ENCODE measurements around the gene HYAL2. TPM values are rescaled to one million over a fixed set of nuclear protein-coding genes. Genes with fewer than 3 reads are reported as not detected.
A peak's percentile ranks its signal among the peaks of the same experiment; 100 is the strongest.

The HYAL2 gene
- polyA plus RNA-seq, 4 donors, result 58.0 to 72.5 (median 67.3) TPM

- DNase-seq (ENCODE audit: low read depth in 4 of 4, low spot score in 3 of 4), result no peak
Observed at GRCh38 chr3:50331364-50331907, 8.9 kb upstream of the HYAL2 start.

DNA sequence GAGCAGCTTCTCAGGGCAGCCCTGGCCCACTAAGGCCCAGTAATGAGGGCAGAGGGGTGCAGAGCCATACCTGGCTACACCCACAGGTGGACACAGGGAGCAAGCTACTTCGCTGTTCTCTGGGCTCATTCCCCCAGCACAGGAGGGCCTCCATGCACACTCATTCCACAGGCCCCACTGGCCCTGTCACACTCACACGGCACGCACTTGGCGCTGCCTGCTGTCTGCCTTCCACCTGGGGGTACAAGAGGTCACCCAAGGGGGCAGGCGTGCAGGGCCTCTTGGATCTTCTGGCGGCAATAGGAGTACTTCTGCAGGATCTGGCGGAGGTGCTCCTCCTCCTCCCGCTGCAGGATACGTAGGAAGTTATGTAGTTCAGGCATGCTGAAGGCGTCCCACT, 7.8 kb upstream of the HYAL2 start:
- no peak for DNase-seq (ENCODE audit: low read depth in 4 of 4, low spot score in 3 of 4)

DNA sequence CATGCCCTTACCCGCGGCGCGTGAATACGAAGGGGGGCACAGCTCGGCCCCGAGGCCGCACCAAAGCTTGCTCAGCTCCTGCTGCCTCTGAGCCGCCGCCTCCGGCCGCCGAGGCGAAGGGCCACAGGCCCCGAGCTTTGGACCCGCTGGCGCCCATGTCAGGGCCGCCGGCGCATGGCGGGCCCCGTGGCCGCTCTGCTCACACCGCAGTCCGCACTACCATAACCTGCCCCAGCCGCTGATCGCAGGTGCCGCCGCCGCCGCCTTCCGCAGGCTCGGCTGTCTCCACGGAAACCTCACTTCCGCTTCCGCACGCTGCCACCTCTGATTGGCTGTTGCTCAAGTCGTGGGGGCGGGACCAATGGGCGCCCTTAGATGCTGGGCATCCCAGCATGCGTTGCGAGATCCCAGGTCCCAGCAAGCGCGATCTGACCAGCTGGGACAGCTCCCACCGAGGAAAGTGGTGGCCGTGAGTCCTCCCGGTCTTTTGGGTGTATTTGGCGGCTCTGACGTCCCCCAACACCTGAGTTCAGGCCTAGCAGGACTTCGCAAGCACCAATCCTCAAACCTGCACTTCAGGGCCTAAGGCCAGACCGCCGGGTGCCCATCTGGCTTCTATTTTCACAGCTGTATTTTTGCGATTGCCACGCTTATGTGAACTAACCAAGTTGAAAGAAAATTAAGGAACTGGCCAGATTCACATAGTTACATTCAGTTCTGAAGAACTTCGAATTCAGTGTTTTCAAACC, 5.6 kb upstream of the HYAL2 start, which contains the start of gene TUSC2:
Gene TUSC2 (minus strand): TSS at position 281 of the 749 bp plus-strand sequence. CDS start 124 bp downstream, at position 157.
- DNase-seq (ENCODE audit: low read depth in 4 of 4, low spot score in 3 of 4), result peak; percentile 89 to 94 (median 94)

DNA sequence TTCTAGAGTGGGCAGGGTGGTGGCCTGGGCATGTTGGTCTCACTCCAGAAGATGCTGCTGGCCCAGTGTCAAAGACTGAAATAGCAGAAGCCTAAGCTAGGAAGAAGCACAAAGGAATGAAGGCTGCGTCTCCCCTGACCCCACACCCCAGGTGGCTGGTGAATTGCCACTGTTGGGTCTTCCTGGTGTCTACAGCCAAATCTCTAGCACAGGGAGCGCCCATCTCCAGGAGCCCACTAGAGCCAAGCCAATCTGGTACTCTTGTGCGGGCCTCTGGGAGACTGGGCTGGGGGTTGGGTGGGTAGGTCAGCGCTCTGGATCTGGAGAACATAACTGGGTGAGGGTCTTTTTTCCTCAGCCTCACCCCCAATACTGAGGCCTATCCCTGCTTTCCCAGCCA, 4.6 kb upstream of the HYAL2 start:
- no peak for DNase-seq (ENCODE audit: low read depth in 4 of 4, low spot score in 3 of 4)

DNA sequence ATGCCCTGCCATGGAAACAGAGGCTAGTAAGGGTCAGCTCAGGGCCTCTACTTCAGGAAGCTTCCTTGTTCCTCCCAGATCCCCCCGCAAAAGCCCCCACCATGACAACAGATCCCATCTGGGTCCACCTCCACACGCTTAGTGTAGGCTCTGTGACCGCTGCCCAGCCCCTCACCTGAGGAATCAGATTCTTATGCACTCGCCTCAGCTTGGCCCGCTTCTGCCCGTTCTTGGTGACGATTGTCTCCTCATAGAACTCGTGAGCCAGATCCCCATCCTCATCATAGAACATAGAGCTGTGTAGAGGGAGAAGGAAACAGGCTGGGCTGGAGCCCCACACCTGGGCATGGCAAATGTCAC, 3.6 kb upstream of the HYAL2 start:
- DNase-seq (ENCODE audit: low read depth in 4 of 4, low spot score in 3 of 4), result no peak

DNA sequence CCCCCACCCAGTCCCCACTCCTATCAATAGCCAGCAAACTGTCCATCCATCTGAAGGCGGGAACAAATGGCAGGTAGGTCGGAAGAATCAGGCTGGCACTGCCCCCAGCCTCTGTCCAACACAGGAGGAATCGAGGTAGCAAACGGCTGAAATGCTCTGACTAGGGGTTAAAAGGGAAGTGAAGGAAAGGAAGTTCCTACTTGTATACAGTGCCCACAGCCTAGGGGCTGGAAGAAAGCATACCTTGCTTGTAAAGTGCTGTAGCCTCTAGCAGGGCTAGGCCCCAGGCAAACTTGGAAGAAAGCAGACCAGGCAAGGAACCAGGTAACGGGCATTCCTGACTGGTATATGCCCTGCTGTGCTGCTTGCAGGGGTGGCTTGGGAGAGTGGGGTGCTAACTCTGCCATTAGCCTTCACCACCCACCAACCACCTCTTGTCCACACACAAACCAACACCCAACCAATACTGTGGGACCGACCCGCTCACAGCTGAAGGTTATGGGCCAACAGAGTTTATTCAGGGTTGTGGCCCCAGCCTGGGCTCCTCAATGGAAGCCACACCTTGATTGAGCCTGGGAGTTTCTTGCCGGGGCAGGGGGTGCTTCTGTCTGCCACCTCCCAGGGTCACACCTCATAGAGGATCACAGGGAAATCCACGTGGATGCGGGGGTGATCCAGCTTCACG, 3.1 kb upstream of the HYAL2 start:
- no peak for DNase-seq (ENCODE audit: low read depth in 4 of 4, low spot score in 3 of 4)

GRCh38 chr3:50325113-50325480, 2.6 kb upstream of the HYAL2 start:
- DNase-seq (ENCODE audit: low read depth in 4 of 4, low spot score in 3 of 4), result no peak

GRCh38 chr3:50324351-50325112, 2.0 kb upstream of the HYAL2 start:
- no peak for DNase-seq (ENCODE audit: low read depth in 4 of 4, low spot score in 3 of 4)

DNA sequence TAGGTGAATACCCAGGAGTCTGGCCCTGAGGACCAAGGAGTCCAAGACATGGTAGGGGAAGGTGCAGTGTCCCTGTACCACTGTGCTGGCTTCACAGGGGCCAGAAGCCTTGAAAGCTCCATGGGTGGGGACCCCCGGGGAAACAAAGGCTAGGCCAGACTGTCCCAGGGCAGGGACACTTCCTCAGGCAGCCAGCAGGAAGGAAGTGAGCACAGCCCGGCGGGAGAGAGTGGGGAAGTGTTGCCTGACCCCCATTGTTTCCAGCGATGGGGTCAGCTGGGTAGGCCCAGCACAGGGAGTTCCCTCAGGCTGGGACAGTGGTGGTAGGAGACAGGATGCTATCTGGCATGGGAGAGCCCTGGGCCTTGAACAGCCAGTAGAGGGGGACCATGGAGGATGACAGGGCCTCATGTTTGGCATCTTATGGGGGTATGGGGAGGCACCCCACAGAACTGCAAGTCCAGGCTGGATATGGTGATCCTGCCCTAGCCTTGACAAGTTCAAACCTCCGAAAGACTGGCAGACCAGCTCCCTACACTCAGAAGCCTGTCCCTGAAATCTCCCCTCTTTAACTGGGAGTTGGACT, 1.2 kb upstream of the HYAL2 start:
- DNase-seq (ENCODE audit: low read depth in 4 of 4, low spot score in 3 of 4), result no peak

DNA sequence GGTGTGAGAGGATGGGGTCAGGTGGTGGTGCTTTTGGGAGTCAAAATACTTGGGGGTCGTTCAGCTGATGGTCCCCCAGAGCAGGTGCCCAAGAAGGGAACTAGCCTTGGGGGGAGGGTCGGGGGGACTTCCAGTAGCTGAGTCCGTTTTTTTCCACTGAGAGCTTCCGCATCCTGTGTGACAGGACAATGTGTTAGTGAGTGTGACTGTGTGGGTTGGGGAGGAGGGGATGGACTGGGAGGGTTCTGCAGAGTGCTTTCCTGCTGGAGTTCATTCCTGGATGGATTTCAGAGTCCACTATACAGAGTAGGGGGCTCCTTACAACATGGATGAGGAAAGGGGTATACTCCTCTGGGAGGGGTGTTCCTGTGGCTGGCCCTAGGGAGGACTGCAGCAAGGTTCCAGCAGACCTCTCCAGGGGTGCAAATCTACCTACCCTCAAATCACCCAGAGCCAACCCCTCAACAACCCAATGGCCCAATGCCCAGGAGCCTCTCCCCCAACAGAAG, 601 bp upstream of the HYAL2 start:
- no peak for DNase-seq (ENCODE audit: low read depth in 4 of 4, low spot score in 3 of 4)

DNA sequence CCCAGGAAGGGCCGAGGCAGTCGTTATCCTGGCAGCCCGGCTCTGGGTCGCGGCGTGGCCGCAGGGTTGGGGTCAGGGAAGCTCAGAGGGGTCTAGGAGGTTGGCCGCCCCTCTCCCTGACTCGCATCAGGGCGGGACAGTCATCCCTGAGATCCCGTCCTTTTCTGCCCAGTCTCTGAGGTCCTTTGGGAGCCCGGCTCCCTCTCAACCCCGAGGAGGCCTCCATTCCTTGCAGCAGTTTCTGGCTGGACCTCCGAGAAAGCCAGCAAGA, 495 bp downstream of the HYAL2 start:
- no peak for DNase-seq (ENCODE audit: low read depth in 4 of 4, low spot score in 3 of 4)

GRCh38 chr3:50321336-50322114, 1.0 kb downstream of the HYAL2 start:
- DNase-seq (ENCODE audit: low read depth in 4 of 4, low spot score in 3 of 4), result peak in 3 of 4 donors; percentile 82 to 84 (median 82)

DNA sequence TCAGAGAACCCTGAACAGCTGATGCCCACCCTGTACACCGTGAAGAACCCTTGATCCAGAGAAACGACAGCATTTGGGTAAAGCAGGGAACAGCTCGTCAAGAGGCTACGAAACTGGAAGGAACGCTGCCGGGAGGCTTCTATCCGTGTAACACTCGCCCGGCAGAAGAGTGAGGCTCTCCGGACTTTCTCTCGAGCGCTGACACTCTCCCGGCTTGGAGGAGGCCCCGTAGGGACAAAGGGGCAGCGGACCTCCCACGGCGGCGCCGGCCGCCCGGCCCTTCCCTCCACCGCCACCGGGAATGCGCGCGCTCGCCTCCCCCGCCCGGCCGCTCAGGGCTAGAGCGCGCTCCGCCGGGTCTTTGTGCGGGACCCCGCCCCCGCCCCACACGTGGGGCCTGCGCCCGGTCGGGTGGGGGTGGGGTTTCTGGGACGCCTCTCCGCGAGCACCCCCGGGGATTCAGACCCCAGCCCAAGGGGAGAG, 1.7 kb downstream of the HYAL2 start:
- DNase-seq (ENCODE audit: low read depth in 4 of 4, low spot score in 3 of 4), result peak in 1 of 4 donors; percentile 76

- DNase-seq (ENCODE audit: low read depth in 4 of 4, low spot score in 3 of 4), result no peak
Observed at GRCh38 chr3:50319894-50320625, 2.5 kb downstream of the HYAL2 start.

- no peak for DNase-seq (ENCODE audit: low read depth in 4 of 4, low spot score in 3 of 4)
Observed at GRCh38 chr3:50319181-50319893, 3.2 kb downstream of the HYAL2 start.

GRCh38 chr3:50318615-50319014, 3.9 kb downstream of the HYAL2 start:
- no peak for DNase-seq (ENCODE audit: low read depth in 4 of 4, low spot score in 3 of 4)

- DNase-seq (ENCODE audit: low read depth in 4 of 4, low spot score in 3 of 4), result no peak
Observed at GRCh38 chr3:50318163-50318562, 4.4 kb downstream of the HYAL2 start.

GRCh38 chr3:50317300-50317699, 5.2 kb downstream of the HYAL2 start:
- DNase-seq (ENCODE audit: low read depth in 4 of 4, low spot score in 3 of 4), result no peak

Measured in left renal pelvis (tissue), 4 donors.